HG02981 (cell line): ENCODE results near the gene KYNU.
"Not testable (repeated sequence)": the region's sequence is repeated elsewhere in the genome, so short reads cannot be mapped to it uniquely, and the experiment has no call there.

Experiments
- ATAC-seq: cut with Tn5 transposase; IDR thresholded peaks from one replicate; pipeline ENCODE4 v1.9.1; 2021; ENCODE audit warnings: mild to moderate bottlenecking, moderate library complexity; ENCODE audit not compliant: unreplicated experiment

KYNU gene

GRCh38 chr2:142877216-142877838 is at the start of gene KYNU:
Gene KYNU (plus strand): TSS chr2:142877664. CDS start chr2:142885368, 7,704 bp downstream.
- ATAC-seq = peak; percentile 60

- ATAC-seq = no peak
These were observed 43.4 kb upstream of the KYNU start for GRCh38 chr2:142834021-142834420.

GRCh38 chr2:142840436-142840835 is 37.0 kb upstream of the KYNU start:
- ATAC-seq = no peak

GRCh38 chr2:142841788-142842187 is 35.7 kb upstream of the KYNU start:
- no peak for ATAC-seq

- ATAC-seq = no peak
These were observed 35.1 kb upstream of the KYNU start for GRCh38 chr2:142842369-142842768.

- ATAC-seq = no peak
These were observed 33.7 kb upstream of the KYNU start for GRCh38 chr2:142843731-142844130.

GRCh38 chr2:142848023-142848606 is 29.3 kb upstream of the KYNU start:
- no peak for ATAC-seq

GRCh38 chr2:142849820-142850219 is 27.6 kb upstream of the KYNU start:
- no peak for ATAC-seq

- no peak for ATAC-seq
These were observed 23.6 kb upstream of the KYNU start for GRCh38 chr2:142853912-142854311.

- ATAC-seq = no peak
These were observed 20.0 kb upstream of the KYNU start for GRCh38 chr2:142857256-142858164.

GRCh38 chr2:142858961-142859360 is 18.5 kb upstream of the KYNU start:
- ATAC-seq = no peak

GRCh38 chr2:142862299-142862698 is 15.2 kb upstream of the KYNU start:
- ATAC-seq = no peak

- ATAC-seq = no peak
These were observed 14.6 kb upstream of the KYNU start for GRCh38 chr2:142862847-142863246.

- no peak for ATAC-seq
These were observed 13.9 kb upstream of the KYNU start for GRCh38 chr2:142863485-142863961.

- not testable (repeated sequence) for ATAC-seq
These were observed 12.9 kb upstream of the KYNU start for GRCh38 chr2:142864605-142865004.

- ATAC-seq = peak; percentile 95
These were observed 11.5 kb upstream of the KYNU start for GRCh38 chr2:142865924-142866323.

- ATAC-seq = peak; percentile 19
These were observed 11.0 kb upstream of the KYNU start for GRCh38 chr2:142866426-142866825.

- no peak for ATAC-seq
These were observed 10.3 kb upstream of the KYNU start for GRCh38 chr2:142867136-142867535.

- ATAC-seq = peak; percentile 22
These were observed 9.2 kb upstream of the KYNU start for GRCh38 chr2:142868229-142868762.

- not testable (repeated sequence) for ATAC-seq
These were observed 8.4 kb upstream of the KYNU start for GRCh38 chr2:142869065-142869460.

- no peak for ATAC-seq
These were observed 7.9 kb upstream of the KYNU start for GRCh38 chr2:142869461-142870106.
